ENCODE data around the gene GNB2. TPM values are rescaled to one million over a fixed set of nuclear protein-coding genes. Genes with fewer than 3 reads are reported as not detected.

The GNB2 gene
- total and polyA plus RNA-seq, 2 of the 13 experiments (the other 11 are each of a cell fraction or from before 2014, with no cell fraction given), result 48.3 to 67.1 TPM

GRCh38 chr7:100655908-100656674 lies 17.4 kb upstream of the GNB2 start, which contains the start of gene ACTL6B (continued):
- no peak for TF ChIP-seq ZNF652 (CRISPR knock-in tag; IDR thresholded peaks at IDR 0.05; ENCODE audit: borderline replicate concordance, low read depth)
- TF ChIP-seq ZNF484 (CRISPR knock-in tag; IDR thresholded peaks at IDR 0.05; ENCODE audit: borderline replicate concordance, low read depth), result no peak
- peak; percentile 92; the same call in 1 of the 2 replicates for TF ChIP-seq ZFP82 (CRISPR knock-in tag; IDR thresholded peaks at IDR 0.05; ENCODE audit: borderline replicate concordance)
- no peak for TF ChIP-seq EP300 (IDR thresholded peaks at IDR 0.05; ENCODE audit: low read depth in 2 of 2, low read length in 2 of 2)
- no peak for TF ChIP-seq EP300 (CRISPR knock-in tag; IDR thresholded peaks at IDR 0.05; ENCODE audit: borderline replicate concordance)
- peak; percentile 65; the same call in 1 of the 2 replicates for TF ChIP-seq ATF3 (CRISPR knock-in tag; IDR thresholded peaks at IDR 0.05)
- peak; percentile 72; the same call in 1 of the 2 replicates for TF ChIP-seq HOXA9 (CRISPR knock-in tag; IDR thresholded peaks at IDR 0.05; ENCODE audit: borderline replicate concordance)
- TF ChIP-seq USF2 (IDR thresholded peaks at IDR 0.05; ENCODE audit: low read depth, low read length), result no peak
- no peak for TF ChIP-seq USF2 (CRISPR knock-in tag; IDR thresholded peaks at IDR 0.05; ENCODE audit: borderline replicate concordance)
- TF ChIP-seq, protein P1, sequence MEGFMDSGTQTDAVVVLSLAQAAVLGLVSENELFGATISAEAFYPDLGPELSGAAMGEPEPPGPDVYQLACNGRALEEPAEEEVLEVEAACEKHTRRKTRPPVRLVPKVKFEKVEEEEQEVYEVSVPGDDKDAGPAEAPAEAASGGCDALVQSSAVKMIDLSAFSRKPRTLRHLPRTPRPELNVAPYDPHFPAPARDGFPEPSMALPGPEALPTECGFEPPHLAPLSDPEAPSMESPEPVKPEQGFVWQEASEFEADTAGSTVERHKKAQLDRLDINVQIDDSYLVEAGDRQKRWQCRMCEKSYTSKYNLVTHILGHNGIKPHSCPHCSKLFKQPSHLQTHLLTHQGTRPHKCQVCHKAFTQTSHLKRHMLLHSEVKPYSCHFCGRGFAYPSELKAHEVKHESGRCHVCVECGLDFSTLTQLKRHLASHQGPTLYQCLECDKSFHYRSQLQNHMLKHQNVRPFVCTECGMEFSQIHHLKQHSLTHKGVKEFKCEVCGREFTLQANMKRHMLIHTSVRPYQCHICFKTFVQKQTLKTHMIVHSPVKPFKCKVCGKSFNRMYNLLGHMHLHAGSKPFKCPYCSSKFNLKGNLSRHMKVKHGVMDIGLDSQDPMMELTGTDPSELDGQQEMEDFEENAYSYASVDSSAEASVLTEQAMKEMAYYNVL (CRISPR knock-in tag; IDR thresholded peaks at IDR 0.05; ENCODE audit: borderline replicate concordance), result 0 out of 2 replicates have a peak, but pooled peaks have one; percentile 33
- TF ChIP-seq YEATS4 (CRISPR knock-in tag; IDR thresholded peaks at IDR 0.05; ENCODE audit: borderline replicate concordance), result no peak
- TF ChIP-seq, protein P2, sequence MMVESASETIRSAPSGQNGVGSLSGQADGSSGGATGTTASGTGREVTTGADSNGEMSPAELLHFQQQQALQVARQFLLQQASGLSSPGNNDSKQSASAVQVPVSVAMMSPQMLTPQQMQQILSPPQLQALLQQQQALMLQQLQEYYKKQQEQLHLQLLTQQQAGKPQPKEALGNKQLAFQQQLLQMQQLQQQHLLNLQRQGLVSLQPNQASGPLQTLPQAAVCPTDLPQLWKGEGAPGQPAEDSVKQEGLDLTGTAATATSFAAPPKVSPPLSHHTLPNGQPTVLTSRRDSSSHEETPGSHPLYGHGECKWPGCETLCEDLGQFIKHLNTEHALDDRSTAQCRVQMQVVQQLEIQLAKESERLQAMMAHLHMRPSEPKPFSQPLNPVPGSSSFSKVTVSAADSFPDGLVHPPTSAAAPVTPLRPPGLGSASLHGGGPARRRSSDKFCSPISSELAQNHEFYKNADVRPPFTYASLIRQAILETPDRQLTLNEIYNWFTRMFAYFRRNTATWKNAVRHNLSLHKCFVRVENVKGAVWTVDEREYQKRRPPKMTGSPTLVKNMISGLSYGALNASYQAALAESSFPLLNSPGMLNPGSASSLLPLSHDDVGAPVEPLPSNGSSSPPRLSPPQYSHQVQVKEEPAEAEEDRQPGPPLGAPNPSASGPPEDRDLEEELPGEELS (CRISPR knock-in tag; IDR thresholded peaks at IDR 0.05), result no peak
- 0 out of 2 replicates have a peak, but pooled peaks have one; percentile 73 for TF ChIP-seq PAX8 (CRISPR knock-in tag; IDR thresholded peaks at IDR 0.05; ENCODE audit: borderline replicate concordance)
- TF ChIP-seq, protein P3, sequence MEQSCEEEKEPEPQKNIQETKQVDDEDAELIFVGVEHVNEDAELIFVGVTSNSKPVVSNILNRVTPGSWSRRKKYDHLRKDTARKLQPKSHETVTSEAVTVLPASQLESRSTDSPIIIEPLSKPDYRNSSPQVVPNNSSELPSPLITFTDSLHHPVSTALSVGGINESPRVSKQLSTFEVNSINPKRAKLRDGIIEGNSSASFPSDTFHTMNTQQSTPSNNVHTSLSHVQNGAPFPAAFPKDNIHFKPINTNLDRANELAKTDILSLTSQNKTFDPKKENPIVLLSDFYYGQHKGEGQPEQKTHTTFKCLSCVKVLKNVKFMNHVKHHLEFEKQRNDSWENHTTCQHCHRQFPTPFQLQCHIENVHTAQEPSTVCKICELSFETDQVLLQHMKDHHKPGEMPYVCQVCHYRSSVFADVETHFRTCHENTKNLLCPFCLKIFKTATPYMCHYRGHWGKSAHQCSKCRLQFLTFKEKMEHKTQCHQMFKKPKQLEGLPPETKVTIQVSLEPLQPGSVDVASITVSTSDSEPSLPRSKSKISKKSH (CRISPR knock-in tag; IDR thresholded peaks at IDR 0.05; ENCODE audit: borderline replicate concordance), result no peak
- TF ChIP-seq RFXAP (CRISPR knock-in tag; IDR thresholded peaks at IDR 0.05; ENCODE audit: borderline replicate concordance), result 0 out of 2 replicates have a peak, but pooled peaks have one; percentile 44
- no peak for TF ChIP-seq TAF1 (CRISPR knock-in tag; IDR thresholded peaks at IDR 0.05)
- peak; percentile 67; the same call in 1 of the 2 replicates for TF ChIP-seq MYNN (CRISPR knock-in tag; IDR thresholded peaks at IDR 0.05; ENCODE audit: low read depth)
- TF ChIP-seq RCOR2 (CRISPR knock-in tag; IDR thresholded peaks at IDR 0.05), result no peak
- TF ChIP-seq SKI (IDR thresholded peaks at IDR 0.05; ENCODE audit: partially characterized antibody), result no peak
- 0 out of 2 replicates have a peak, but pooled peaks have one; percentile 51 for TF ChIP-seq IRF2 (CRISPR knock-in tag; IDR thresholded peaks at IDR 0.05)
- TF ChIP-seq ZNF772 (CRISPR knock-in tag; IDR thresholded peaks at IDR 0.05), result peak; percentile 82; the same call in 1 of the 2 replicates
